ENCODE results near the gene KPTN.
A peak's percentile ranks its signal among the peaks of the same experiment; 100 is the strongest.
"Not testable (repeated sequence)": the region's sequence is repeated elsewhere in the genome, so short reads cannot be mapped to it uniquely, and the experiment has no call there.

The KPTN gene

DNA sequence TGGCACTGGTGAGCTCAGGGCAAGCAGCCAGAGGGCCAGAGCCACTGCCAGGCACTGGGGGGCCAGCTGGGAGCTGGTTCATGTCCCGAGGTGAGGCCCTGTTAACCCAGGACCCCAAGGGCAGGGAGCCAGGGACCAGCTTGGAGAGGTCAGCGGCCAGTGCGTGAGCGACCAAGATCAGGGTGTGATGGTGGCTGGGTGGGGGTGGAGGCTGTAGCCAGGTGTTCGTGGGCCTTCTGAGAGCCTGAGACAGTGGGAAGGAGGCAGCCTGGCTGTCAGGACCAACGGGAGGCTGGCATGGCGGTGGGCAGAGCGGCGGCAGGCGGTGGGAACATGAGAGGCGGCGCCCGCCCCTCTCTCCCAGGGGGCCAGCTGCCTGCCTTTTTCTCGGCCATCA, 8.1 kb upstream of the KPTN start:
- DNase-seq (ENCODE audit: low read depth in 2 of 2) = no peak

DNA sequence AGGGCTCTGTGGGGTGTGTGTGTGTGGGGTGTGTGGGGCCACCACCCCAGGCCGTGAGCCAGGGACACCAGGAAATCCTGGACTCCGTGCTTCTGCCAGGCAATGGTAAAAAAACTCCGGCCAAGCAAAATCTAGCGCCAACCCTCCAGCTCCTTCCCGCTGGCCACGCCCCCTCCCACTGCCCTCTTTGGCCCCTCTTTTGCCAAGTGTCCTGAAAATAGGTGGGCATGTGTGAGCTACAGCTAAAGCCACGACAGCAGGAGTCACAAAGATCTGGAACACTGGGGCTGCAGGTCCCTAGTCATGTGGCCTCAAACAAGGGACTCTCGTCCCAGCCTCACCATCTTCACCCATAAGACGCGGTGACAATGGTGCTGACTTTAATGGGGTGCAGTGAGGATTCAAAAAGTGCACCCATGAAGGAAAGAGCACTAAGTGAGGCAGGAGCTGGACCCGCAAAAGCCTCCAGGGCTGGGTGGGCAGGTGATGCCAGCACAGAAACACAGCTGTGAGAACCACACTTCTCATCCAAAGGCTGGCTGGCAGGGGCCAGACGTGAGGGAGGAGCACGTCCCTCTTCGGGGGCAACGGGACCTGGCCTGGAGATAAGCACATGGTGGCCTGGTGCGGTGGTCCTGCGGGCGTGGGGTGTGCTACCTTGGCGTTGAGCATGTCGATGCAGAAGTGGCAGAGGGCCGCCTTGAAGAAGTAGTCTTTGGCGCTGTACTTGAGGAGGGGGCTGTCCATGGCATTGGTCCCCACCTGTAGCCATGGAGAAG, 7.5 kb upstream of the KPTN start:
- no peak for DNase-seq (ENCODE audit: low read depth in 2 of 2)

DNA sequence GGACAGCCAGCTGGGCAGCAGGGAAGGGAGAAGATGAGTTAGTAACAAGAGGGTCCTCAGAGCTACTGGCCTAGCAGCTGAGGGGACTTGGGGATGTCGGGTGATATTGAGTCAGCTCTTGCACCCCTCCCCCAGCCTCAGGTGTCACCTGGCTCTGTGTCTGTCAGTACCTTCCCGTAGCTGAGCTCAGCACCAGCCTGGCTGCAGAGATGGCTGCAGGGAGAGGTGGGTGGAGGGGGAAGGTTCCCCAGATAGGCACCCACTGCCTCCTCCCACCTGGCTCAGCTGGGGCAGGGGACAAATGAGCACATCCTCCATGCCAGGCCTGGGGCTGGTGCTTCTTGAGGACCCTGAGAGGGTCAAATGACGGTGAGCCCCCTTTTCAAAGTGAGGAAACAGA, 6.8 kb upstream of the KPTN start:
- no peak for DNase-seq (ENCODE audit: low read depth in 2 of 2)

DNA sequence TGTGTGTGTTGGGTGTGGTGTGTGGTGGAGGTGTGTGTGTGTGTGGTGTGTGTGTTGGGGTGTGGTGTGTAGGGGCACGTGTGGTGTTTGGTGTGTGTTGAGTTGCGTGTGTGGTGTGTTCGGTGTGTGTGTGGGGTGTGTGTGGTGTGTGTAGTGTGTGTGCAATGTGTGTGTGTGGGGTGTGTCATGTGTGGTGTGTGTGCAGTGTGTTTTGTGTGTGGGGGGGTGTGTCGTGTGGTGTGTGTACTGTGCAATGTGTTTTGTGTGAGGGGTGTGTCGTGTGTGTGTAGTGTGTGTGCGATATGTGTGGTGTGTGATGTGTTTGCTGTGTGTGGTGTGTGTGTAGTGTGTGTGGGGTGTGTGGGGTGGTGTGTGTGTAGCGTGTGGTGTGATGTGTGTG, 6.0 kb upstream of the KPTN start:
- DNase-seq (ENCODE audit: low read depth in 2 of 2) = no peak

DNA sequence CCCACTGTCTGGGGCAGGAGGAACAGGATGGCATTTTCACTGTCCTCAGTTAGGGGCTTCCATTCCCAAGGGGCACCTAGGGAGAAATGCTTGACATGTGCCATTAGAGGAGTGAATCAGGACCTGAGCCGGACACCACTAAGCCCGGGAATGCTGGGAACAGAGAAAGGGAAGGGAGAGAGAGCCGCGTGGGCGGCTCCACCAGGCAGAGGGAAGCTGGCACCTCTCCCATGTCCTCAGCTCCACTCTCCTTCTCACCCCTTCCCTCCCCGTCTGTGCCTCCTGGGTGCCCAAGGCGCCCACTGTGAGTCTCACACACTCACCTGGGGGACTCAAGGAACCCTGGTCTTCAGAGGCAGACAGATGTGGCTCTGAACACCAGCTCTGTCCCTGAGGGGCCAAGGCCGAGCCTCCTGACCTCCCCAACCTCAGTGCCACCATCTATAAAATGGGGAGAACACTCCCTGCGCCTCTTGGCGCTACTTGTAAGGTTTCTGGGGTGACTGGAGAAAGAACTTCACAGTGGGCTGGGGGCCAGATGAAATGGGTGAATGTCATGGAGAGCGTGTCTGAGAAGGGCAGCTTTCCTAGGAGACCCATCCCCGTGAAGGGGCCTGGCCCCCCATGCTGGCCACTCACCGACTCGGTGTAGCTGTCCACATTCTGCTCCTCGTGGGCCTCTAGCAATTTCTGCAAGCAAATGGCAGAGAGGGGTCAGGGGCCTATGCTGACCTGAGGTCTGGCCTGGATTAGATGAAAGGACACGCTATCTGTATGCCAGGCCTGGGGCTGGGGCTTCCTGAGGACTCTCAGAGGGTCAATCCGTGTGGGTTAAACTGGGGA, 5.3 kb upstream of the KPTN start:
- DNase-seq (ENCODE audit: low read depth in 2 of 2) = no peak

DNA sequence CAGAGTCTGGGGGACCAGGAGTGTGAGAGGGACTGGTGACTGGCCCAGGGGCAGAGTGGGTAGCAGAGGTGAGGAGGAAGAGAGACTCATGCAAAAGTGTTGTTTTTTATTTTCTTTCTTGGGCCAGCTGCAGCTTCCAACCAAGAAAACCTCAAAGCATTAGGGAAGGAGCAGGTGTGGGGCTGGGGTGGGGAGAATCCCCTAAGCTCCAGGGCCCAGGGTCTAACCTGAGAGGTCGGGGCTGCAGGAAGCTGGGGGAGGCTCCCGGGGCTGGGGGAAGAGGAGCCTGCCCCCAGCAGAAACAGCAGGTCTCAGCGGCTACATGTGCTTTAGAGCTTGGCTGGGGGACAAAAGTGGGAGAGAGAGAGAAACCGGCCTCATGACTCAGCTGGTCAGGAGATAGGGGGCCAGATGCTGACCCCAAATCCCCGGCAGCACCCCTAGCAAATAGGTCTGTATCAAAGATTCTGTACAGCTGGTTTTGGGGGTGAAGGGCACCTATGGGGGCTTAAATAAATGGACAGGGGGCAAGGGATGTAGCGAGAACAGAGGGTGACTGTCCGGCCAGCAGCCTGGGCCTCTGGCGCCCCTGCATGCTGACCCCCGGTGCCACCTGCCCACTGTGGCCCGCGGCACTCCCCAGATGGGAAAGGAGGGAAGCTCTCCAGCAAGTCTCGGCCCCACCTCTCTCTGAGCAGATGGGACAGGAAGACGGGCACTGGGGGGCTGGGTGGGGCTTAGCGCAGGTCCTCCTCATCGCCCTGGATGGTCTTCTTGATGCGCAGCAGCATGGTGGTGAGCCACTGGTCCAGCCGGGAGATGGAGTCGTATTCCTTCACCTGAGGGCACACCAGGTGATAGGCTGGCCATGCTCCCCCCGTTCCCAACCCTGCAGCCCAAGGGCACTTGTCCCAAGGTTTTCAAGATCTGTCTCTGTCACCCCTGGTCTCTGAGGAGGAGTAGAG, 3.8 kb upstream of the KPTN start:
- DNase-seq (ENCODE audit: low read depth in 2 of 2) = no peak

DNA sequence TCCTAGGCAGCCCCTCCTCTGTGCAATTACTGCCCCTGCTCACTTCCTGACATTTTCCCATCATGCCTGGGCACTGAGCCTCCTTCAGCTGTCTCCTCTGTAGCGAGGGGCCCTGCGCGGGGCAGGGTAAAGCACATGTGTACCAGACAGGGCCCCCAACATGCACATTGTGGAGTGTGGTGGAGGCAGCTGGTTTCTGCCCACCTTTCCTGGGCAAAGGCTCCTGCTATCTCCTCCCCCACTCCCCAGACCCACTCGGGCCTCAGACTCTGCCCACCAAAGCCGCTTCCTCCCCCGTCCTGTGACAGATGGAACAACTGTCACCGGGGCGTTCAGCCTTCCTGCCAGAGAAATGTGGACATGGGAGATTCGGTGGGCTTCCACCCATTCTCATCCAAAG, 2.9 kb upstream of the KPTN start:
- no peak for DNase-seq (ENCODE audit: low read depth in 2 of 2)

DNA sequence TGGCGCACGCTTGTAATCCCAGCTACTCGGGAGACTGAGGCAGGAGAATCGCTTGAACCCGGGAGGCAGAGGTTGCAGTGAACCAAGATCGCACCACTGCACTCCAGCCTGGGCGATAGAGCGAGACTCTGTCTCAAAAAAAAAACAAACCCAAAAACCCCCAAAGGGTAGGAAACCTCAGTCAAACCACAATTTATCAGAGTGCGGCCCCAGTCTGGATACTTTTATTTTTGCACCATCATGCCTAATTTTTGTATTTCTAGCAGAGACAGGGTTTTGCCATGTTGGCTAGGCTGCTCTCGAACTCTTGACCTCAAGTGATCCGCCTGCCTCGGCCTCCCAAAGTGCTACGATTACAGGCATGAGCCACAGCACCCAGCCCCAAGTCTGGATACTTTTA, 2.2 kb upstream of the KPTN start:
- DNase-seq (ENCODE audit: low read depth in 2 of 2) = not testable (repeated sequence)

DNA sequence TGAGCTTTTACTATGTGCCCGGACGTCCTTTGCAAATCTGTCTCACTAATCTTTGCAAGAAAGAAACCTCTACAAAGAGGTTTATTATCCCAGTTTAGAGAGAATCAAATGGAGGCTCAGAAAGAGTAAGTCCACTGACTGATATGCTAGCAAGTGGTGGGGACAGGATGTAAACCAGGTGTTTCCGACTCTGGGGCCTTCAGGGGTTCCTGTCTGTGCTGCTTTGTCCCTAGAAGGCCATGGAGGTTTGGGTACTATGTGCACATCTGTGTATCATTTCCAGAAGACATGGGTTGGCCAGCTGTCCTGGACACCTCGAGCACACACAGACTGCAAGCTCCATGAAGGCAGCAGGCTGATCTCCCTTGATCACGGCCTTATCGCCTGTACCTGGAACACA, 1.2 kb upstream of the KPTN start:
- no peak for DNase-seq (ENCODE audit: low read depth in 2 of 2)

DNA sequence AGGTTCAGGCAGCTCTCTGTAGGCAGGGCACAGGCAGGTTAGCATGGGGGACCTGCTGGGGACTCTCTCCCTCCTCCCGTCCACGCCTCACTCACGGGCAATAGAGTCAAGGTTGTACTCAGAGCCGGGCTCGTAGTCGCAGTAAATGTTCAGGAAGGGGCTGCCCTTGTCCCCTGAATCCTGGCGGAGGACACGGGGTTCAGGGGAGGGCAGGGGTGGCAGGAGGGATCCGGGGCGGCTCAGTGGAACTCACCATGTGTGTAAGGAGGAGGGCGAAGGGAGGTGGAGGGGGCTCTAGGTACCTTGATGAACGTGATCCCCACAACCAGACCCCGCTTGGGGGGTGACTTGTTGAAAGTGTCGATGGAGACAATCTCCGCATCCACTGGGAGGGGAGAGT, 819 bp downstream of the KPTN start:
- no peak for DNase-seq (ENCODE audit: low read depth in 2 of 2)

DNA sequence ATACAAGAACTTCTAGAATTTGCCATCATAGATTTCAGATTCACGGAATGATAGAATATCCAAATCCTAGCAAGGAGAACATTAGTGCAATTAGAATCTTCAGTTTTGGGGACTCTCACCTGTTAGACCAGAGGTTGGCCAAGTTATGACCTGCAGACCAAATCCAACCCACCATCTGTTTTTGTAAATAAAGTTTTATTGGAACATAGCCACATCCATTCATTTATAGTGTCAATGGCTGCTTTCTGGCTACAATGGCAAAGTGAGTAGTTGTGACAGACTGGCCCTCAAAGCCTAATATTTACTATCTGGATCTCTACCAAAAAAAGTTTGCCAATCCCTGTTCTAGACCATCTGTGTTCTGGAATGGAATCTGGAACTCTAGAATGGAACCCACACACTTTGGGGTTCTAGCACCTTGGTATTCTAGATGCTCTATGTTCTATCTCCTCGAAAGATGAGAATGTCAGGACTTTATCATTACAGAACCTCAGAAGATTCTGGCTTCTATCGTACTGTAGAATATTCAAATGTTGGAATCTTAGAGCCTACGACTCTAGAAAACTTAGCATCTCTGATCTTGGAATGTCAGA, 2.5 kb downstream of the KPTN start:
- DNase-seq (ENCODE audit: low read depth in 2 of 2) = no peak

DNA sequence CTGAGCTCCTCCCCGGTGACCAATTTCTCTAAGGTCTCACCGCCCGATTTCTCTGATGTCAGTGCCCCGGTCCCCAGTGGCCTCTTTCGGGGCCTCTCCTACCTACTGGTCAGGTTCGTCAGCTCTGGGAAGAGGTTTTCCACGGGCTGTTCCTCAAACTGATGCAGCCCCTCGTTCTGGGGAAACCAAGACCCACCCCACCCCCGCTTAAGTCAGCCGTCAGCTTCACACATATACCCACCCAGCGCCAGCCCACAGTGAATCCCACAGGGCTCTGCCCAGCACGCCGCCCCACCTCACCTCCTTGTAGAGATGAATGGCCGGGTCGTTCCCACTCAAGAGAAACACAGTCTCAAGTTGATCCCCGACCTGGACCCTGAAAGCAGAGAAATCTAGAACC, 3.4 kb downstream of the KPTN start:
- no peak for DNase-seq (ENCODE audit: low read depth in 2 of 2)

DNA sequence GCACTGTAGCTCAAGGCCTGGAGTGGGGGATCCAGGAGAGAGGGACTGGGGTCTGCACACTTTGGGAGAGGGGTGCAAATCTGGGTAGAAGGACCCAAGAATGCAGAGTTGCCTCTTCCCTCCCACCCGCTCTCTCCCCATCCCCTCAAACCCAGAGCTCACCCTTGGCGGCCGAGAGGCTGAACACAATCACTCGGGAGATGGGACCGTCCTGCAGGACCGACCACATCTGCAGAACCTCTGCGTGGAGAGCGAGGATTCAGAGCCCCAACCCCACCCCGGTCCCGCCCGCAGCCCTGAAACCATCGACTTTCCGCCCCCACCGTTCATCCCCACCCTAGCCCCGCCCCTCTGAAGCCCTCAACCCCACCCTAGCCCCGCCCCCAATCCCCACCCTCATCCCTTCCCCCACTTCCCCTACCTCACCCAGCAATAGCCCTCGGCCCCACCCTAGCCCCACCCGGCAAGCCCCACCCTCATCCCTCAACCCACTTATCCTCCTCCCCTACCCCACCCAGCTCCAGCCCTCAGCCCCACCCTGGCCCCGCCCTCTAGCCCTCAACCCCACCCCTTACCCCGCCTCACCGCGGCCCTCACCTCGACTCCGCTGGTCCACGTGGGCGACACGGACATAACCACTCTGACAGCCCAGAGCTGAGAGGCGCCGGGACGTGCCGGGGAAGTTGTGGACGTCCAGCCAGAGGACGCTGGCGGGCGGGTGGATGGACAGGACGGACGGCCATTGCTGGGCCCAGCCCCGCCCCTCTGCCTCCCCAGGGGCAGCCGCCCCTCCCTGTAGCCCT, 4.1 kb downstream of the KPTN start:
- DNase-seq (ENCODE audit: low read depth in 2 of 2) = no peak

DNA sequence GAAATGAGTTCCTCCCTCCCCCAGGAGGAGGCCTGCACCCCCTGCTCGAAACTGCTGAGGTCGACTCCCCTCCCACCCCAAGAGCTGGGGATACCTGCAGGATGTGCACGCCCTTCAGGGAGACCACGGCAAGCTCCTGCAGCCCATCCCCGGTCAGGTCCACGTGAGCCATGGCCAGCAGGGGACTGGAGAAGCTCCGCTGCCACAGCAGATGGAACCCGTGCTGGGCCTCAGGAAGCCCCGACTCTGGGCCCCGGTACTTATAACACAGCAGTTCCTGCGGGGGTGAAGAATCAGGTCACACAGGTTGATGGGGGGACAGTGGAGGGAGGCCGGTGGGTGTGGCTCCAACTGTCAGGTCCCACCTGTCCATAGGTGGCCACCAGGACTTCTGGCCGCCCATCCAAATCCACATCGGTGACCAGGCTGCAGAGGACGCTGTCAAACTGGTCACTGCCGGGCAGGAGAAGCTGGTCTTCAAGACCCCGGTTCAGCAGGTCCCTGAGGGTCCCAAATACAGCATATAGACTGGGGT, 7.5 kb downstream of the KPTN start:
- DNase-seq (ENCODE audit: low read depth in 2 of 2) = no peak

DNA sequence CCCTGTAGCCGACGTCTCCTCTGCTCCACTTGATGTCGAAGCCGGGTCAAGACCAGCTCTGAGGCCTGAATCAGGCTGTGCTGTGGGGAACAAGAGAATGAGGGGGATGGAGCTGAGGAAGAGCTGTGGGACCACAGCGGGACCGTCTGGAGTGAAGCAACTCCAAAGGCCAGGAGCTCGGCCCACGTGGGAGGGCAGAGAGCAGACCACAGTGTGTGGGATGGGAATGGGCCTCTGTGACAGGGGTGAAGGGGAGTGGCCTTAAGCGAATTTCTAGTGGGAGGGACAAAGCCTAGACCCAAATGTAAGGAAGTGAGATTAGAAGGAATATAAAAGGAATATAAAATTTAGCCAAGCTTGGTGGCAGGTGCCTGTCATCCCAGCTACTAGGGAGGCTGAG, 8.6 kb downstream of the KPTN start:
- DNase-seq (ENCODE audit: low read depth in 2 of 2) = no peak

DNA sequence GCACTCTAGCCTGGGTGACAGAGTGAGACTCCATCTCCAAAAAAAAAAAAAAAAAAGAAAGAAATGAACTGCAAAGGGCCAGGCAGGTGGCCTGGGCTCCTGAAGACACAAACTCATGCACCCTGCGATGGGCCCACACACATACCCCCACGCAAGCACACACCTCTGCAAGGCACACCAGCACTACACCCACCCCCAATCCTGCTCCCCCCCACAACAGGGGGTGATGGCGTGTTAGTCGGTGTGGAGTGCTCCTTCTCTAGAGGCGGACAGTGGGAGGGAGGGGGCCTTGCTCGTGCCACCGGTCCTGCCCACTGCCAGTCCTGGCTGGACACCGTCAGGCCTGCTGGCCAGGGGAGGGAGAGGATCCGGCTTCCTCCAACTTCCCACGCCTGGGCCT, 10.7 kb downstream of the KPTN start:
- no peak for DNase-seq (ENCODE audit: low read depth in 2 of 2)

DNA sequence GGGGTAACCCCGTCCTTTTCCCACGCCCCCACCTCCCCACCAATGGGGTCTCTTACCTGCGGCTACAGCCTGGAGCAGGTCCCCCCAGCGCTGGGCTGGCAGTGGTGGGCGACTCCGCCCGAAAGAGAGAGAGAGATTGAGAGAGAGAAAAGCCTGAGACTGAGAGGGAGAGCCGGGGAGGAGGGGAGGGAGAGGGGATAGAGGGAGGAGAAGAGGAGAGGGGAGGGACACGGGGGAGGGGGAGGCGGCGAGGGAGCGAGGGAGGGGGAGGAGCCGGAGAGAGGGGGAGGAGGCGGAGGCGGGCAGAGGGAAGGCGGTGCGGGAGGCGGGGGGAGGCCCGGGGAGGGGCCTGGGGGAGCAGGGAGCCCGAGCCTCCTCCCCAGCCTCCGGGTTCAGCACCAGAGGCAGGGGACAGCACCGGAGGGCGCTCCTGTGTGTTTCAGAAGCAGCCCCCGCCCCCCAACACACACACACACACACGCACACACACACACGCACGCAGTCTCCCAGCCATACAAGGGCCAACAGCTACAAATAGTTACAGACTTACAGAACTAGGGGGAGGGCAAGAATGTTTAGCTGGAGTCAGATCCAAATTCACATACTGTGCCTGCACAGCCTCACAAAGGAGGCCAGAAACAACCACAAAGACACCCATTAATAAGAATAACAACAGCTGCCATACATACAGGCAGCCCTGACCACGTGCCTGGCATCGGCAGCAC, 12.1 kb downstream of the KPTN start, which contains the start of gene SLC8A2:
Gene SLC8A2, minus strand, starts transcription at position 161 of the 725 bp plus-strand sequence. CDS start 5,490 bp downstream, outside the sequence.
- DNase-seq (ENCODE audit: low read depth in 2 of 2) = peak; percentile 29 to 38

DNA sequence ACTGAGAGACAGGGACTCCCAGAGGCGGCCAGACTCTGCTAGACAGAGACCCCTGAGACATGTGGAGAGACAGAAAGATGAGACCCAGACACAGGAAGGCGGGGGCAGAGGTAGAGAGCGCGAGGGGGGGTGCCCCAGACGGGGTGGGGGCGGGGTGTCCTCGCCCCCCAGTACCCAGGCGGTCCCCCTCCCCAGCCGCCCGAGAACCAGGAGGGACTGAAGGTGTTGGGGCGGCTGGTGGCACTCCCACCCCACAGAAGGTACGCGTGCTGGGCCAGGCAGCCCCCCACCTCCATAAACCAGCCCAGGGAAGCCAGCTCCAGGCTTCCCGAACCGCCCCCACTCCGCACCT, 12.7 kb downstream of the KPTN start:
- DNase-seq (ENCODE audit: low read depth in 2 of 2) = no peak

DNA sequence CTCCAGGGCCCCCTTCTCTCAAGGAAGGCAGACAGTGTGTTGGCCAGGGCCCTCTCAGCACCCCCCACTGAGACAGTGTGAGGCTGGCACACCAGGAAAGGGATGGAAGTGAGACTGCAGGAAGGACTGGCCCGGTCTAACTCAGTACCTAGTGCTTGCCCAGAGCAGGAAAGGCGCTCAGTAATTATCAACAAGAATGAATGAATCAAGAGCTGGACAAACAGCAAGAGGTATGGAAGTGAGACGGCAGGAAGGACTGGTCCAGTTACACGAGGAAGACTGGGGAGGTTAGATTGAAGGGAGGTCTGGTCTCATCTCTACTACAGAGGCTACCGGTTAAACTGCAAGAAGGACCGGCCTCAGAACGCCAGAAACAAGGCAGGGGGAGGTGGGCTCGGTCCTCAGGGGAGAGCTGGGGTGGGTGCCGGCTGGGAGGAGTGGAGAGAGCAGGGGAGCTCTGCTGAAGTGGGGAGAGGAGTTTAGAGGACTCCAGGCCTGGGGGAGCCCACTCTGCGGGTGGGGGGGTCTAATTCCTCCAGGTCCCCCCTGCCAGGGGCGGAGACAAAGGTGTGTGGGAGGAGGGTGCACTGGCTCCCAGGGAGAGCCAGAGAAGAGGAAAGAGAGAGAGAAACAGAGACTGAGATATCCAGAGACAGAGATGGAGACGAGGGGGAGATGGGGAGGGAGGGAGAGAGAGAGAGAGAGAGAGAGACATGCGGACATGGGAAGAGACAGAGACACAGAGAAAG, 13.4 kb downstream of the KPTN start:
- no peak for DNase-seq (ENCODE audit: low read depth in 2 of 2)

Data from stimulated activated CD4-positive, alpha-beta T cell treated with anti-CD3 and anti-CD28 coated beads, Interleukin-15, amount 100 ng/mL, for 48 hours (primary cell).